Kidney (tissue), 14 donors: ENCODE measurements around the gene ROR2. TPM values are rescaled to one million over a fixed set of nuclear protein-coding genes. Genes with fewer than 3 reads are reported as not detected.

Experiments used
- DNase-seq, 5 donors: peaks; one replicate each; pipeline ENCODE4 v3.0.0-alpha.2; 2013 to 2020
- FAIRE-seq: peaks from 2 replicates; lab custom pipeline; 2012; peaks lifted over from hg19 to GRCh38; lab: Jason Lieb, UNC
- H3K27ac ChIP-seq, 2 donors: one replicate each; pipeline ENCODE4 v1.7.0; 2013; ENCODE audit warnings: low read depth in 2 of 2, low read length in 2 of 2, inconsistent platforms in 1 of 2
- H3K27me3 ChIP-seq: one replicate; pipeline ENCODE4 v1.7.1; 2013; ENCODE audit warnings: low read length, inconsistent platforms; ENCODE audit not compliant: control insufficient read depth, insufficient read depth
- H3K36me3 ChIP-seq, 3 donors: one replicate each; pipeline versions ENCODE4 v1.7.0 to v1.7.1; 2013; ENCODE audit warnings: low read length in 3 of 3, control low read depth in 1 of 3, inconsistent platforms in 1 of 3; ENCODE audit not compliant: insufficient read depth in 3 of 3, control insufficient read depth in 2 of 3
- H3K4me1 ChIP-seq, 3 donors: one replicate each; pipeline versions ENCODE4 v1.7.0 to v1.7.1; 2013; ENCODE audit warnings: low read length in 3 of 3, inconsistent platforms in 1 of 3, low read depth in 1 of 3; ENCODE audit not compliant: control insufficient read depth in 2 of 3, insufficient read depth in 2 of 3
- H3K4me3 ChIP-seq, 3 donors: one replicate each; pipeline versions ENCODE4 v1.7.0 to v1.8.1; 2013; ENCODE audit warnings: low read length in 3 of 3, control low read depth in 1 of 3, inconsistent platforms in 1 of 3
- H3K9ac ChIP-seq, 3 donors: one replicate each; pipeline versions ENCODE4 v1.7.0 to v1.7.1; 2013; ENCODE audit warnings: low read length in 3 of 3, control low read depth in 1 of 3, inconsistent platforms in 1 of 3
- H3K9me3 ChIP-seq, 3 donors: one replicate each; pipeline versions ENCODE4 v1.7.0 to v1.7.1; 2013; ENCODE audit warnings: low read length in 3 of 3, control low read depth in 1 of 3, inconsistent platforms in 1 of 3; ENCODE audit not compliant: control insufficient read depth in 2 of 3, insufficient read depth in 1 of 3
- CTCF ChIP-seq: IDR thresholded peaks from 3 replicates; pipeline ENCODE4 v1.5.1; 2012; ENCODE audit warnings: mild to moderate bottlenecking, moderate library complexity, borderline replicate concordance; ENCODE audit not compliant: insufficient read depth; ENCODE audit errors: extremely low read depth
- intact Hi-C: fragments of 100-400 bp; cut with DNase I; formaldehyde crosslinking; loops from one replicate; pipeline ENCODE4 v1.11.1; 2022
- polyA plus RNA-seq: library from polyadenylated mRNA; stranded (reverse); fragments of 350-450 nt; fragmentation: Illumina TruSeq; extraction: RNeasy Lipid Tissue Mini Kit (QIAGEN cat#74804); gene quantifications from one replicate; pipeline ENCODE4 v1.2.3, GENCODE V29; 2014; ENCODE audit warnings: low read depth, low replicate concordance; ENCODE audit not compliant: insufficient read depth
- total RNA-seq: library from RNA; stranded (reverse); fragmentation: NEBNext Ultra II Directional; extraction: Animal tissue kit (Norgen Biotek cat#: 25700); gene quantifications from one replicate; pipeline ENCODE4 v1.2.1, GENCODE V29; 2021
- donor health status: control.
- donor health status: control.
- donor health status: control.
- donor health status: control.
- donor health status: control.
- donor health status: DM: yes; HTN: yes; CAD: no.
- donor health status: Normal renal cell carcinoma (clear cell type).

The ROR2 gene
- total and polyA plus RNA-seq, 2 donors from 2014 or later, result 1.5 to 5.7 TPM

- DNase-seq (no peak), FAIRE-seq (no peak)
- Histone ChIP-seq H3K27me3 (no peaks in the 10 kb centered on the region), H3K9me3 (no peaks in the 10 kb centered on the region), H3K4me3 (no peak overlapping the region), H3K36me3 (no peaks in the 10 kb centered on the region), H3K9ac (no peak overlapping the region), H3K27ac (no peak overlapping the region), H3K4me1 (no peaks in the 10 kb centered on the region)
- intact Hi-C loops, result no loop called here
- no peak for TF ChIP-seq CTCF
Observed at GRCh38 chr9:91723420-91724067, 226.5 kb downstream of the ROR2 start.

- H3K27me3 ChIP-seq, result no peaks in the 10 kb centered on the region
- H3K36me3 ChIP-seq, result no peaks in the 10 kb centered on the region
- H3K4me1 ChIP-seq, result no peaks in the 10 kb centered on the region
- no peak overlapping the region for H3K4me3 ChIP-seq
- FAIRE-seq (no peak), DNase-seq (peak in 4 of 5 donors; percentile 50 to 70 (median 52))
- no peak for TF ChIP-seq CTCF
- intact Hi-C loops, result no loop called here
- H3K27ac ChIP-seq, result no peak overlapping the region
- no peak overlapping the region for H3K9ac ChIP-seq
- peaks cover 0 to 4% (median 0%) of the 10 kb centered on the region in 3 donors for H3K9me3 ChIP-seq
Observed at GRCh38 chr9:91720751-91721705, 229.0 kb downstream of the ROR2 start.

GRCh38 chr9:91720313-91720712, 229.7 kb downstream of the ROR2 start:
- no peaks in the 10 kb centered on the region for H3K36me3 ChIP-seq
- FAIRE-seq, result no peak
- H3K9ac ChIP-seq, result no peak overlapping the region
- no peak overlapping the region for H3K27ac ChIP-seq
- TF ChIP-seq CTCF, result no peak
- peaks cover 0 to 5% (median 0%) of the 10 kb centered on the region in 3 donors for H3K9me3 ChIP-seq
- no peaks in the 10 kb centered on the region for H3K4me1 ChIP-seq
- H3K4me3 ChIP-seq, result no peak overlapping the region
- intact Hi-C loops, result no loop called here
- DNase-seq, result no peak
- H3K27me3 ChIP-seq, result no peaks in the 10 kb centered on the region
